ENCODE measurements around the gene TMEM63C. TPM values are rescaled to one million over a fixed set of nuclear protein-coding genes. Genes with fewer than 3 reads are reported as not detected.

The TMEM63C gene
- 0.61 to 1.5 TPM (median 0.66 TPM) in 3 replicates for polyA plus RNA-seq
- 13.9 TPM for polyA plus RNA-seq (2011; ENCODE audit: low read depth)
- 0.38 and 0.95 TPM in 2 replicates for polyA plus RNA-seq (2011; cell fraction: cytosol; rRNA removed)
- polyA plus RNA-seq (2011; cell fraction: nucleus; rRNA removed) = 2.9 and 3.2 TPM in 2 replicates
- polyA plus RNA-seq (2012; ENCODE audit: low replicate concordance) = 1.0 and 3.5 TPM in 2 replicates
- polyA minus RNA-seq = 1.3 to 4.1 TPM (median 1.7 TPM) in 3 replicates
- 1.3 TPM for polyA minus RNA-seq (2011; cell fraction: cytosol; rRNA and poly(A)+ RNA removed)
- polyA minus RNA-seq (2011; cell fraction: nucleus; rRNA and poly(A)+ RNA removed) = 5.0 and 5.3 TPM in 2 replicates

- no peak for TF ChIP-seq EZH2 (IDR thresholded peaks at IDR 0.05; ENCODE audit: low read length)
- TF ChIP-seq CTCF (optimal IDR thresholded peaks at IDR 0.05 in 1 of 3, IDR thresholded peaks at IDR 0.05 in 1 of 3, conservative IDR thresholded peaks at IDR 0.05 in 1 of 3; ENCODE audit: extremely low read depth in 1 of 3, insufficient read depth in 2 of 3, low read length in 3 of 3) = peak in 1 of 3 experiments; percentile 5
- H3K9me3 ChIP-seq (ENCODE audit: control insufficient read depth, low read depth, low read length) = no peaks in the 10 kb centered on the region
- peak within 1 kb of the TSS; percentile 19 for H3K9ac ChIP-seq (ENCODE audit: control insufficient read depth, extremely low read depth, insufficient read depth, low read length)
- peaks cover 11% of the 10 kb centered on the region for H3K4me1 ChIP-seq (ENCODE audit: control insufficient read depth, extremely low read depth, insufficient read depth, low read length)
- H3K36me3 ChIP-seq (ENCODE audit: control insufficient read depth in 2 of 2, extremely low read depth in 1 of 2, insufficient read depth in 2 of 2, low read length in 2 of 2) = no peaks in the 10 kb centered on the region
- dilution Hi-C loops (cut with MboI; ENCODE audit: extremely low pct_ligation_motif_present, low sequenced_read_pairs) = no loop called here
- H3K4me2 ChIP-seq (ENCODE audit: control insufficient read depth, extremely low read depth, insufficient read depth, low read depth, low read length) = peak within 1 kb of the TSS; percentile 82
- H2AFZ ChIP-seq (ENCODE audit: control insufficient read depth, low read length) = peak within 1 kb of the TSS; percentile 69
- FAIRE-seq (no peak), DNase-seq (ENCODE audit: low read depth, low spot score) (no peak)
- H3K4me3 ChIP-seq (ENCODE audit: control insufficient read depth in 2 of 3, extremely low read depth in 1 of 3, insufficient read depth in 2 of 3, low read depth in 1 of 3, low read length in 3 of 3) = peak within 1 kb of the TSS; percentile 56 to 69 (median 59)
- no peaks in the 10 kb centered on the region for H3K27me3 ChIP-seq (ENCODE audit: control insufficient read depth, extremely low read depth, insufficient read depth, low read length)
- H3K79me2 ChIP-seq (ENCODE audit: control insufficient read depth, insufficient read depth, low read length) = no peaks in the 10 kb centered on the region
- H3K27ac ChIP-seq (ENCODE audit: control insufficient read depth, insufficient read depth, low read length) = no peak within 1 kb of the TSS
- no peaks in the 10 kb centered on the region for H3K9me1 ChIP-seq (ENCODE audit: control insufficient read depth, extremely low read depth, insufficient read depth, low read length)
- H4K20me1 ChIP-seq (ENCODE audit: control insufficient read depth, extremely low read depth, insufficient read depth, low read length) = no peaks in the 10 kb centered on the region
These were observed at the start of gene TMEM63C for GRCh38 chr14:77181603-77182437. TSS of gene TMEM63C (plus strand) at chr14:77181798. CDS start at chr14:77218814, 37,016 bp downstream.

GRCh38 chr14:77131871-77132486, 49.6 kb upstream of the TMEM63C start:
- Histone ChIP-seq H3K79me2 (ENCODE audit: control insufficient read depth, insufficient read depth, low read length) (no peaks in the 10 kb centered on the region), H3K9me1 (ENCODE audit: control insufficient read depth, extremely low read depth, insufficient read depth, low read length) (no peaks in the 10 kb centered on the region), H2AFZ (ENCODE audit: control insufficient read depth, low read length) (no peak overlapping the region), H3K9ac (ENCODE audit: control insufficient read depth, extremely low read depth, insufficient read depth, low read length) (no peak overlapping the region), H3K4me3 (ENCODE audit: control insufficient read depth in 2 of 3, extremely low read depth in 1 of 3, insufficient read depth in 2 of 3, low read depth in 1 of 3, low read length in 3 of 3) (no peak overlapping the region), H3K4me1 (ENCODE audit: control insufficient read depth, extremely low read depth, insufficient read depth, low read length) (peaks cover 6% of the 10 kb centered on the region), H3K9me3 (ENCODE audit: control insufficient read depth, low read depth, low read length) (no peaks in the 10 kb centered on the region), H3K27ac (ENCODE audit: control insufficient read depth, insufficient read depth, low read length) (no peak overlapping the region), H3K4me2 (ENCODE audit: control insufficient read depth, extremely low read depth, insufficient read depth, low read depth, low read length) (no peak overlapping the region), H3K36me3 (ENCODE audit: control insufficient read depth in 2 of 2, extremely low read depth in 1 of 2, insufficient read depth in 2 of 2, low read length in 2 of 2) (no peaks in the 10 kb centered on the region), H3K27me3 (ENCODE audit: control insufficient read depth, extremely low read depth, insufficient read depth, low read length) (peaks cover 31% of the 10 kb centered on the region), H4K20me1 (ENCODE audit: control insufficient read depth, extremely low read depth, insufficient read depth, low read length) (no peaks in the 10 kb centered on the region)
- FAIRE-seq = no peak
- TF ChIP-seq EZH2 (IDR thresholded peaks at IDR 0.05; ENCODE audit: low read length) = no peak
- TF ChIP-seq CTCF (optimal IDR thresholded peaks at IDR 0.05 in 1 of 3, IDR thresholded peaks at IDR 0.05 in 1 of 3, conservative IDR thresholded peaks at IDR 0.05 in 1 of 3; ENCODE audit: extremely low read depth in 1 of 3, insufficient read depth in 2 of 3, low read length in 3 of 3) = no peak
- dilution Hi-C loops (cut with MboI; ENCODE audit: extremely low pct_ligation_motif_present, low sequenced_read_pairs) = no loop called here
- DNase-seq (ENCODE audit: low read depth, low spot score) = no peak
